Measurements from ENCODE around the gene PIK3R5. TPM values are rescaled to one million over a fixed set of nuclear protein-coding genes. Genes with fewer than 3 reads are reported as not detected.

The PIK3R5 gene
- total RNA-seq, 2 experiments from 2014 or later, result 15.9 to 18.1 TPM

DNA sequence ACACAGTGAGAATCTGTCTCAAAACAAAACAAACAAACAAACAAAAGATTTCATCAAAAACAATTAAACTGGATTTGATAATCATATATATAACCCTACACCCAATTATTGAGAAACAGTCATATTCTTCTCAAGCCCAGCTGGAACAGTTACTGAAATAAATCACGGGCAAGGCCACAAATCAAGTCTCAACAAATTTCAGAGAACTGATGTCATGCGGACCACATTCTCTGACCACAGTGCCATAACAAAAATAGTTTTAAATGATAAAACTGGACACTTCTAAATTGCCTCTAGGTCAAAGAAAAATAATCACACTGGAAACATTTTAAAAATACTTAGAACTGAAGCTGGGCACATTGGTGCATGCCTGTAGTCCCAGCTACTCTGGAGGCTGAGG, 15.9 kb upstream of the PIK3R5 start:
- Mint-ChIP-seq H3K27ac (no peak overlapping the region), H3K4me1 (ENCODE audit: low read depth) (peaks cover 13% of the 10 kb centered on the region)
- CTCF ChIA-PET, result interaction anchor here (0.6 to 0.9 kb wide), 2 partner anchors 13 to 312 kb away, joined by 4 read pairs; no protein-coding TSS in a partner anchor

DNA sequence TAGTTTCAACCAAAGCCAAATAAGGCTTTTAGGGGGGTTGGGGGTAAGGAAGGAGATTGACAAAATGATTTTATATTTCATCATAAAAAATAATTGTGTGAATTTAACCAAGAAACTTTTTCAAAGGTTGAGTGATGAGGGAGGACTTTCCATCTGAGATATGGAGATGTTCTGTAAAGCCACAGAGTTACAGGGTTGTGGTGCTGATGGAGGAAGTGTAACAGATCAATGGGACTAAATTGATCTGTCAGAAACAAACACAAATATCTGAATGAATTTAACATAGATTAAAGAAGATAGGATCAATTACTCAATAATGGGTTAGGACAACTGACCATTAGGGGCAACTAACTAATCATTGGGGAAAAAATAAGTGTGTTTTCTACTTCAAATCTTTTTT, 14.2 kb upstream of the PIK3R5 start:
- H3K27ac Mint-ChIP-seq, result no peak overlapping the region
- intact Hi-C loops (cut with micrococcal nuclease), result no loop called here
- DNase-seq, result no peak
- no peaks in the 10 kb centered on the region for H3K4me1 Mint-ChIP-seq (ENCODE audit: low read depth)
- H3K4me3 Mint-ChIP-seq, result no peak overlapping the region
- CTCF ChIA-PET, result no interaction called here
- H3K36me3 Mint-ChIP-seq (ENCODE audit: low read depth), result no peaks in the 10 kb centered on the region
- no peaks in the 10 kb centered on the region for H3K9me3 Mint-ChIP-seq
- H3K27me3 Mint-ChIP-seq (ENCODE audit: low read depth), result no peaks in the 10 kb centered on the region

More for the DNA sequence above, 15.9 kb upstream of the PIK3R5 start:
- intact Hi-C loops (cut with micrococcal nuclease), result no loop called here
- DNase-seq, result no peak
- Mint-ChIP-seq H3K27me3 (ENCODE audit: low read depth) (no peaks in the 10 kb centered on the region), H3K9me3 (peaks cover 7% of the 10 kb centered on the region), H3K4me3 (no peak overlapping the region), H3K36me3 (ENCODE audit: low read depth) (no peaks in the 10 kb centered on the region)

DNA sequence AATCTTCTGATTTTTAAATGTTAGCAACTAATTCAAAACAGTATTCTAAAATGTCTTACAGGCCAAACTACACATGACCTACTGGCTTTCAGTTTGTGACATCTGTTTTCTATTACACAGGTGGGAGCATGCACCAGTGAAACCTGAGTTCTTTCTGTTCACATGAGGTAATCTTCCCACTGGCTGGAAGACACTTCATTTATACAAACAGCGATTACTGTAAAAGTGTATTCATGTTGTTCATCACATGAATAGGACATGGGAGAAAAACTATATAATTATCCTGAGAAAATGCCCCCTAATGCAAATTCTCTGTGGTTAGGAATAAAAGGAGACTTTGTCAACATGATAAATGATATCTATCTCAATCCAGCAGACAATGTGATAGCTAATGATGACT, 11.1 kb upstream of the PIK3R5 start:
- H3K27ac Mint-ChIP-seq, result no peak overlapping the region
- no peak for DNase-seq
- H3K4me3 Mint-ChIP-seq, result no peak overlapping the region
- CTCF ChIA-PET, result no interaction called here
- H3K9me3 Mint-ChIP-seq, result peaks cover 1% of the 10 kb centered on the region
- no peaks in the 10 kb centered on the region for H3K4me1 Mint-ChIP-seq (ENCODE audit: low read depth)
- H3K27me3 Mint-ChIP-seq (ENCODE audit: low read depth), result no peaks in the 10 kb centered on the region
- H3K36me3 Mint-ChIP-seq (ENCODE audit: low read depth), result no peaks in the 10 kb centered on the region
- intact Hi-C loops (cut with micrococcal nuclease), result no loop called here

DNA sequence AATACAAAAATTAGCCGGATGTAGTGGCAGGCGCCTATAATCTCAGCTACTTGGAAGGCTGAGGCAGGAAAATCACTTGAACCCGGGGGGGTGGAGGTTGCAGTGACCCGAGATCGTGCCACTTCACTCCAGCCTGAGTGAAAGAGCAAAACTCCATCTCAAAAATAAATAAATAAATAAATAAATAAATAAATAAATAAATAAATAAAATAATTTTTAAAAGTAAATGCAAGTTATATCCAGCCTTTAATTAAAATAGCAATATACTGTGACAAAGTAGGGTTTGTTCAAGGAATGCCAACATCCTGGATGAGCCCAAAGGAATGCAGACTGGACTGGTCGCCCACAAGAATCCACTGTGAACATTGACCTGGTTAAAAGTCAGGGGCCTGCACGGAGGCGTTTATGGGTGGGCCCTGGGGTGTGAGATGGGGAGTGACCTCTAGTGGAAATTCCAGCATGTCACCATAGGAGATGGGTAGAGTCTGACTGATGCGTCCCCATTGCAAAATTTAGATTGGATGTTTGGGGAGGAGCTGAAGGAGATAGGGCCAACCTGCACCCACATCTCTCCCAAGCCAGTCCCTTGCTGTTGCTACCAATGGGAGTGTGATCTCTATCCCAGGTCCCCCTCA, 9.7 kb upstream of the PIK3R5 start:
- Mint-ChIP-seq H3K27me3 (ENCODE audit: low read depth) (no peaks in the 10 kb centered on the region), H3K4me1 (ENCODE audit: low read depth) (no peaks in the 10 kb centered on the region), H3K27ac (no peak overlapping the region), H3K9me3 (peaks cover 2% of the 10 kb centered on the region), H3K36me3 (ENCODE audit: low read depth) (no peaks in the 10 kb centered on the region), H3K4me3 (no peak overlapping the region)
- intact Hi-C loops (cut with micrococcal nuclease), result no loop called here
- CTCF ChIA-PET, result interaction anchor here (1.0 kb wide), 1 partner anchor 23 kb away, joined by 3 read pairs; no protein-coding TSS in a partner anchor
- no peak for DNase-seq

DNA sequence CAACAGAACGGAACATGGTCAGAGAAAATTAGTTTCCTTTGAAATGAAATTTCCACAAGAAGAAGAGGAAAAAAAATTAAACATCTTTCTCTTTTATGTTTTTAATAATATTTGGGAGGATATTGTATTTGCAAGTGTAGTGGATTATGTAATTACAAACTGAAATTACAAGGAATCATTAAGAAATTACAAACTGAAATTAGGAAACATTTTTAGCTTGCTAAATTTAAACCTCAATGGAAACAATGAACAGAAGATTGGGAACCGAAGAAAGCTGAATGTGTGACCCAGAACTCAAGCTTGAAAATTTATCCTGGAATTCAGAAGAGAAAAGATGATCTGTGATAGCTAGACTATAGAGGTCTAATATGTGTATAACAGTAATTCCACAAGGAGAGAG, 4.4 kb upstream of the PIK3R5 start:
- Mint-ChIP-seq H3K4me3 (no peak overlapping the region), H3K36me3 (ENCODE audit: low read depth) (peaks cover 6% of the 10 kb centered on the region), H3K9me3 (peaks cover 13% of the 10 kb centered on the region), H3K4me1 (ENCODE audit: low read depth) (peaks cover 11% of the 10 kb centered on the region), H3K27ac (no peak overlapping the region), H3K27me3 (ENCODE audit: low read depth) (no peaks in the 10 kb centered on the region)
- CTCF ChIA-PET, result interaction anchor here (0.7 kb wide), 1 partner anchor 15 kb away, joined by 3 read pairs; no protein-coding TSS in a partner anchor
- DNase-seq, result no peak
- intact Hi-C loops (cut with micrococcal nuclease), result no loop called here

DNA sequence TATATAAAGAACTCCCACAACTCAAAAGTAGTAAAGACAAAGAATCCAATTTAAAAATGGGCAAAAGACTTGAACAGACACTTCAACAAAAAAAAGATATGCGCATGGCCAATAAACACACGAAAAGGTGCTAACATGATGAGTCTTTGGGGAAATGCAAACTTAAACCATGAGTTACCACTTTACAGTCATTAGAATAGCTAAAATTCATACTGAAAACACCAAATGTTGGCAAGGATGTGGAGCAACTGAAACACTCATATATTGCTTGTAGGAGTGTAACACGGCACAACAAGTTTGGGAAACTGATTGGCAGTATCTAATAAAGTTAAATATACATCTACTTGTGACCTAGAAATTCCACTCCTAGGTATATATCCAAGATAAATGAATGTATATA, 3.0 kb upstream of the PIK3R5 start:
- H3K4me3 Mint-ChIP-seq, result no peak overlapping the region
- DNase-seq, result no peak
- CTCF ChIA-PET, result no interaction called here
- H3K36me3 Mint-ChIP-seq (ENCODE audit: low read depth), result peaks cover 6% of the 10 kb centered on the region
- peaks cover 23% of the 10 kb centered on the region for H3K4me1 Mint-ChIP-seq (ENCODE audit: low read depth)
- H3K9me3 Mint-ChIP-seq, result peaks cover 13% of the 10 kb centered on the region
- H3K27ac Mint-ChIP-seq, result no peak overlapping the region
- no peaks in the 10 kb centered on the region for H3K27me3 Mint-ChIP-seq (ENCODE audit: low read depth)
- intact Hi-C loops (cut with micrococcal nuclease), result no loop called here

DNA sequence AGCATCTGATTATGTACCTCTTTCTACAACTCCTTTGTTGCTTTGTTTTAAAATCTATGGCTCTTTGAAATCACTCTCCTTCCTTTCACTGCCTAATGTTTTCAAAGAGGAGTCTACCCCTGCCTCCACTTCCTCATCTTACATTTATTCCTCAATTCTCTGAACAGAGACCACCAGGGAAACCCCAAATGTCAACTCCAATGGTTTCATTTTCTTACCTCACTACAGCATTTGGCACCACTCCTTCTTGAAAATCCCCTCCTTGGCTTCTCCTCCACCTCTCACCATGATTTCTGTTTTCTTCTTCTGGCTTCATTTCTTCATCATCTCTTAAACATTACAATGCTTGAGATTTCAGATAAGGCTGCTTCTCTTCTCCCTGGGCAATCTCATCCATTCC, 2.4 kb upstream of the PIK3R5 start:
- Mint-ChIP-seq H3K27me3 (ENCODE audit: low read depth) (no peaks in the 10 kb centered on the region), H3K4me1 (ENCODE audit: low read depth) (peaks cover 29% of the 10 kb centered on the region), H3K4me3 (no peak overlapping the region), H3K9me3 (peaks cover 13% of the 10 kb centered on the region), H3K27ac (no peak overlapping the region), H3K36me3 (ENCODE audit: low read depth) (peaks cover 6% of the 10 kb centered on the region)
- intact Hi-C loops (cut with micrococcal nuclease), result no loop called here
- DNase-seq, result no peak
- CTCF ChIA-PET, result no interaction called here

DNA sequence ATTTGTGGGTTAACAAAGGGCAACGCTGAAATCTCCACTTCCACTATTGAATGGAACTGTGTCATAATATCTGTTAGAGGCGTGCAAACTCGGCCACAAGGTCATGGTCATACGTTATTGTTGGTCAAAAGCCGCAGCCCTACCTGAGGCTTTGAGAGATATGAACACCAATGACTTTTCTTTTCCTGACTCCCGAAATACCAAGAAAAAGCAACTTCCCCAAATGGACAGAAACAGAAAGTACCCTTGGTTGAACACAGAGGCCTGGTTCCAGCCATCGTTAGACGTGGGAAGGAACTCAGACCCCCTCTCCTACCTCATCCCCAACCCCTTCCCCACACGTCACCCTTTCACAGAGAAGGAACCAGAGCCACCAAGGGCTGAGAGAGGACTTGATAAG, 1.4 kb upstream of the PIK3R5 start:
- peak overlapping the region; percentile 95 for H3K4me3 Mint-ChIP-seq
- H3K36me3 Mint-ChIP-seq (ENCODE audit: low read depth), result peaks cover 6% of the 10 kb centered on the region
- no peak for DNase-seq
- H3K9me3 Mint-ChIP-seq, result peaks cover 13% of the 10 kb centered on the region
- CTCF ChIA-PET, result no interaction called here
- no peaks in the 10 kb centered on the region for H3K27me3 Mint-ChIP-seq (ENCODE audit: low read depth)
- H3K4me1 Mint-ChIP-seq (ENCODE audit: low read depth), result peaks cover 35% of the 10 kb centered on the region
- intact Hi-C loops (cut with micrococcal nuclease), result no loop called here
- no peak overlapping the region for H3K27ac Mint-ChIP-seq

DNA sequence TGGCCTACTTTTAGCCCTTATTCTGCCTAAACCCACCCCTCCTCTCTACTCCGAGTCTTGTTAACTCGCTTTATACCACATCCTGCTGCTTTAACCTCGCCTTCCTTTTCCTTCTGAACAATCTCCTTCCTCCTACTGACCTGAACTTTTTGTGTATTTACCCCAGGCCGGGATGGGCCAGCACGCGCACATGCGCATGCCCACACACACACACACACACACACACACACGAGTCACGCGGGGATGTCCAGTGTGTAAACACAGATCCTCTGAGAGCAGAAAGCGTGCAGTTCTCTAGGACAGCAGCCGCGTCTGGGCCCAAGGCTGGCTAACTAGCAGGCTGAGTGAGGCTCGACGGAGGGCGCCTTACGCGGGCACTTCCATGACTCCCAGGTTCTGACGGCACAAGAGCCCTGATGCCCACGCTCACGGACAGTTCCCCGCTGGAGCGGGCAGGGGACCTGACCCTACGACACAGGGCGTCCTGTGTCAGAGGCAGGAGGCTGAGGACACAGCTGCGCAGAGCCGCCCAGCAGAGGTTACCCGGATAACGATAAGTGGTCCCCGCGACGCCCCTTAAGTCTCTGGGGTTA, 610 bp downstream of the PIK3R5 start:
- no peaks in the 10 kb centered on the region for H3K27me3 Mint-ChIP-seq (ENCODE audit: low read depth)
- peaks cover 11% of the 10 kb centered on the region for H3K9me3 Mint-ChIP-seq
- H3K27ac Mint-ChIP-seq, result peak overlapping the region; percentile 80
- CTCF ChIA-PET, result interaction anchor here (0.7 to 2.0 kb wide), 5 partner anchors 8 to 64 kb away, joined by 3 to 5 read pairs (median 5); no protein-coding TSS in a partner anchor
- DNase-seq, result peak; percentile 53
- peak overlapping the region; percentile 95 for H3K4me3 Mint-ChIP-seq
- H3K36me3 Mint-ChIP-seq (ENCODE audit: low read depth), result peaks cover 6% of the 10 kb centered on the region
- peaks cover 53% of the 10 kb centered on the region for H3K4me1 Mint-ChIP-seq (ENCODE audit: low read depth)
- intact Hi-C loops (cut with micrococcal nuclease), result loop anchor here (1.0 kb wide), 3 partner anchors 9 to 66 kb away; no protein-coding TSS in a partner anchor

DNA sequence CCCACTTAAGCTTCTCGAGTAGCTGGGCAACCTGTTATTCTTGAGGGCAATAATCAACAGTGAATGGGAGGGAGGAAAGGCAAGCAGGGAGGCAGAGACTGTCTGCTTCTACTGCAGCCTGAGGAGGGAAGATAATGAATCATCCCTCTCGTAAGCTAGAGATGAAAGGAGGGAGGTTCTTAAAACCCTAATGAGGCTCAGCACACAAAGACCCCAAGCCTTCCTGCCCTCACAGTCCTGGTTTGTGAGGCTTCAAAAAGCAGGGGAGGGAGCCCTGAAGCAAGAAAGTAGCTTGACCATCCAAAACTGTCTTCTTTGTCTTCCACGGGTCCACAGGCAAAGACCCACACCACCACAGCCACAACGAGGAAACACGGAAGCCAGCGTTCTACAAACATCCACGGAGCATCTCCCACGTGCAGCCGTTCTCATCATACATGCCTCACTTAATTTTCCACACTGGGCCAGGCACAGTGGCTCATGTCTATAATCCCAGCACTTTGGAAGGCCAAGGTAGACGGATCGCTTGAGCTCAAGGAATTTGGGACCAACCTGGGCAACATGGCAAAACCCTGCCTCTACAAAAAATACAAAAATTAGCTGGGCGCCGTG, 1.8 kb downstream of the PIK3R5 start:
- Mint-ChIP-seq H3K4me1 (ENCODE audit: low read depth) (peaks cover 65% of the 10 kb centered on the region), H3K27me3 (ENCODE audit: low read depth) (no peaks in the 10 kb centered on the region), H3K4me3 (peak overlapping the region; percentile 80), H3K9me3 (peaks cover 11% of the 10 kb centered on the region), H3K36me3 (ENCODE audit: low read depth) (peaks cover 15% of the 10 kb centered on the region), H3K27ac (peak overlapping the region; percentile 89)
- DNase-seq, result peak; percentile 45
- CTCF ChIA-PET, result interaction anchor here (0.6 to 1.4 kb wide), 8 partner anchors 10 to 580 kb away, joined by 3 to 11 read pairs (median 5); no protein-coding TSS in a partner anchor
- intact Hi-C loops (cut with micrococcal nuclease), result loop anchor here (1.0 kb wide), 1 partner anchor 24 kb away; no protein-coding TSS in a partner anchor

DNA sequence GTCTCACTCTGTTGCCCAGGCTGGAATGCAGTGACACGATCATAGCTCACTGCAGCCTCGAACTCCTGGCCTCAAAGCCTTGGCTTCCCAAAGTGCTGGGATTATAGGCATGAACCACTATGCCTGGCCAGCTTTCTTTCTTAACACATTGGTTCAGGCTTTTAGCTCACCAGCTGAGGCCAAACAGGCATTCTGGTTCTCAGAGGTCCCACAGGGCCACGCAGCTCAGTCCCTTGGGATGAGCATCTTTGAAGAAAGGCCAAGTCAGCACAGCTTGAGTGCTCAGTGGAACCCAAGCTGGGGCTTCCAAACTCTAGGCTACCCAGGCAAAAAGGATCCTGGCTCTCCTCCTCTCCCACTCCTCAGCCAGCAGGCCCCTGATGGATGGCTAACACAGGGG, 2.5 kb downstream of the PIK3R5 start:
- Mint-ChIP-seq H3K4me1 (ENCODE audit: low read depth) (peaks cover 66% of the 10 kb centered on the region), H3K36me3 (ENCODE audit: low read depth) (peaks cover 11% of the 10 kb centered on the region), H3K4me3 (no peak overlapping the region), H3K27me3 (ENCODE audit: low read depth) (no peaks in the 10 kb centered on the region), H3K9me3 (peaks cover 5% of the 10 kb centered on the region), H3K27ac (peak overlapping the region; percentile 89)
- intact Hi-C loops (cut with micrococcal nuclease), result loop anchor here (1.0 kb wide), 1 partner anchor 24 kb away; no protein-coding TSS in a partner anchor
- DNase-seq, result no peak
- CTCF ChIA-PET, result interaction anchor here (1.1 to 1.4 kb wide), 4 partner anchors 14 to 68 kb away, joined by 3 to 11 read pairs (median 4); no protein-coding TSS in a partner anchor

DNA sequence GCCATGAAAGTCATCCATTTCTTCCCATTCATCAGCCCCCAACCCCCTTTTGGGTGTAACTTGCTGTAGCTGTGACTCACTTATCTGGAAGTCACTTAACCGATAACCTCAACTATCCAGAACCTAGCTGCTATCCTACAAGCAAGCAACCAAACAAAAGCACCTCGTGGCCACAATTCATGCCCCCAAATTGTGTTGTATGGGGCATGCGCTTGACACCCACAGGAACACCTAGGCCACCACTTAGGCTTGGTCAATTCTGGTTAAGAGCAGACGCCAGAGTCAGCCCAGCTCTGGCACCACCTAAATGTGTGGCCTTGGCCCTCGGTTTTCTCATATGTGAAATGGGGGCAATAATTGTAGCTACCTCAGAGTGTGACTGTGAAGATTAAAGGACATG, 3.7 kb downstream of the PIK3R5 start:
- CTCF ChIA-PET, result interaction anchor here (0.6 to 1.9 kb wide), 6 partner anchors 13 to 109 kb away, joined by 3 to 6 read pairs (median 4); no protein-coding TSS in a partner anchor
- Mint-ChIP-seq H3K9me3 (no peaks in the 10 kb centered on the region), H3K27ac (no peak overlapping the region), H3K4me3 (no peak overlapping the region), H3K36me3 (ENCODE audit: low read depth) (peaks cover 13% of the 10 kb centered on the region), H3K4me1 (ENCODE audit: low read depth) (peaks cover 73% of the 10 kb centered on the region), H3K27me3 (ENCODE audit: low read depth) (no peaks in the 10 kb centered on the region)
- intact Hi-C loops (cut with micrococcal nuclease), result no loop called here
- DNase-seq, result no peak
